Adrenal gland (tissue), 12 donors: ENCODE results near the gene THADA. TPM values are rescaled to one million over a fixed set of nuclear protein-coding genes. Genes with fewer than 3 reads are reported as not detected.
A peak's percentile ranks its signal among the peaks of the same experiment; 100 is the strongest.

Experiments
- DNase-seq, 7 donors: peaks; one replicate each; pipeline ENCODE4 v3.0.0-alpha.2; 2019 to 2020
- H3K27ac ChIP-seq, 5 donors: fragments of 200-600 bp; sonication (generic) in 4 of 5; 1 replicate in 3 of 5; 2 replicates in 2 of 5; pipeline versions ENCODE4 v1.5.1 to v1.8.0; 2016 to 2020; ENCODE audit warnings: mild to moderate bottlenecking in 1 of 5
- H3K27me3 ChIP-seq: fragments of 200-600 bp; 2 replicates; pipeline ENCODE4 v1.8.0; 2021
- H3K36me3 ChIP-seq, 2 donors: fragments of 200-600 bp; replicated peaks in 1 of 2; 1 replicate in 1 of 2; 2 replicates in 1 of 2; pipeline versions ENCODE4 v1.5.1 to v1.8.0; 2018 to 2022
- H3K4me1 ChIP-seq, 2 donors: fragments of 200-600 bp; replicated peaks in 1 of 2; 1 replicate in 1 of 2; 2 replicates in 1 of 2; pipeline versions ENCODE4 v1.5.1 to v1.8.0; 2018 to 2021
- H3K4me3 ChIP-seq, 4 donors: fragments of 200-600 bp; sonication (generic) in 3 of 4; one replicate each; pipeline ENCODE4 v1.5.1; 2016 to 2018
- H3K9me3 ChIP-seq, 3 donors: fragments of 200-600 bp; sonication (generic) in 1 of 3; replicated peaks in 1 of 3; 1 replicate in 2 of 3; 2 replicates in 1 of 3; pipeline versions ENCODE4 v1.5.1 to v1.8.0; 2016 to 2021
- POLR2A ChIP-seq, 2 donors: fragments of 450-650 bp; IDR thresholded peaks; one replicate each; pipeline ENCODE4 v1.6.1; 2017; ENCODE audit warnings: antibody characterized with exemption in 2 of 2, mild to moderate bottlenecking in 2 of 2, moderate library complexity in 1 of 2
- WGBS, 4 donors: extraction: QIAGEN DNeasy Blood & Tissue Kit in 2 of 4; methylation state at CpG; one replicate each; pipeline versions ENCODE4 v1.1.5 to v1.1.7; 2013 to 2017; 5-methylcytosine and 5-hydroxymethylcytosine counted together
- intact Hi-C, 2 donors: fragments of 100-400 bp; cut with DNase I; formaldehyde crosslinking; loops; one replicate each; pipeline versions ENCODE4 v1.14.1 to v1.15.0; 2022 to 2023
- polyA plus RNA-seq, 3 donors: library from polyadenylated mRNA; stranded (reverse); fragments of 200-250 nt in 2 of 3; fragments of 350-450 nt in 1 of 3; fragmentation: Illumina TruSeq in 1 of 3; extraction: RNeasy Lipid Tissue Mini Kit (QIAGEN cat#74804) in 1 of 3; gene quantifications; one replicate each; pipeline ENCODE4 v1.2.3, GENCODE V29; 2013 to 2014
- total RNA-seq, 9 donors: library from RNA; depleted of rRNA in 4 of 9; stranded (reverse); fragments of >200 nt in 4 of 9; fragments of 120-200 nt in 1 of 9; fragmentation: NEBNext Ultra II Directional in 1 of 9; extraction: Animal tissue kit (Norgen Biotek cat#: 25700) in 1 of 9; gene quantifications; one replicate each; pipeline versions ENCODE4 v1.1.0 to v1.2.4, GENCODE V29; 2013 to 2023
- TF ChIP-seq, protein P1 (sequence below), 6 experiments: fragments of 450-650 bp in 4 of 6; fragments of 200-600 bp in 2 of 6; sonication (generic) in 1 of 6; IDR thresholded peaks; 1 replicate in 5 of 6; 2 replicates in 1 of 6; pipeline versions ENCODE4 v1.5.1 to v1.8.0; 2016 to 2021; ENCODE audit warnings: antibody characterized with exemption in 6 of 6, mild to moderate bottlenecking in 2 of 6, moderate library complexity in 1 of 6
- donor health status: healthy with polysubstance abuse.
- donor health status: Bipolar disorder and iron deficiency.
- donor health status: DM: yes; HTN: yes; CAD: no.
- donor health status: DM: no; HTN: no; CAD: no.
- donor health status: DM: no; HTN: no; CAD: no.
- donor health status: DM: yes; HTN: yes; CAD: no.

The THADA gene
- total and polyA plus RNA-seq, 12 donors = 14.1 to 38.4 (median 25.4) TPM

DNA sequence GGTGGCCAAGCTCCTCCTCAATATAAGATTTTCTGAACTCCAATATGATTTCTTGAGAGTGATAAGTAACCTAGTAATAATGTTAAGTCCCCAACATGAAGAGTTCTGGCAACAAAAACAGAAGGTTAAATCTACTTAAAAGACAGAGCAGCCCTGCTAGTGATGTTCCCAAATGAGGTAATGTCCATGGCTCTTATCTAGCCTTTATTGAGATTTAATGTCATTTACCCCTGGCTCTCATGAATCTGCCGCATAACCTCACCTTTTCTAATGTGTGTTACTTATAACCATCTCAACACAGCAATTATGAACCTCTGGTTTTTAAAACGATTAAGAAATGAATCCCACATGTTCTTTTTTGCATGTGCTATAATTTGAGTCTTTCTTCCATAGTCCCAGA is 201.9 kb downstream of the THADA start:
- peaks cover 17 to 30% of the 10 kb centered on the region in 2 donors for H3K4me1 ChIP-seq
- 78 to 85% (median 83%) methylated on average over 2 of the region's 2 CpGs for WGBS, 4 donors
- H3K4me3 ChIP-seq = no peak overlapping the region
- H3K9me3 ChIP-seq = no peaks in the 10 kb centered on the region
- H3K36me3 ChIP-seq = no peaks in the 10 kb centered on the region
- no peaks in the 10 kb centered on the region for H3K27me3 ChIP-seq
- intact Hi-C loops = no loop called here
- H3K27ac ChIP-seq = peak overlapping the region in 1 of 5 donors; percentile 67
- DNase-seq = no peak
- TF ChIP-seq, protein P1, sequence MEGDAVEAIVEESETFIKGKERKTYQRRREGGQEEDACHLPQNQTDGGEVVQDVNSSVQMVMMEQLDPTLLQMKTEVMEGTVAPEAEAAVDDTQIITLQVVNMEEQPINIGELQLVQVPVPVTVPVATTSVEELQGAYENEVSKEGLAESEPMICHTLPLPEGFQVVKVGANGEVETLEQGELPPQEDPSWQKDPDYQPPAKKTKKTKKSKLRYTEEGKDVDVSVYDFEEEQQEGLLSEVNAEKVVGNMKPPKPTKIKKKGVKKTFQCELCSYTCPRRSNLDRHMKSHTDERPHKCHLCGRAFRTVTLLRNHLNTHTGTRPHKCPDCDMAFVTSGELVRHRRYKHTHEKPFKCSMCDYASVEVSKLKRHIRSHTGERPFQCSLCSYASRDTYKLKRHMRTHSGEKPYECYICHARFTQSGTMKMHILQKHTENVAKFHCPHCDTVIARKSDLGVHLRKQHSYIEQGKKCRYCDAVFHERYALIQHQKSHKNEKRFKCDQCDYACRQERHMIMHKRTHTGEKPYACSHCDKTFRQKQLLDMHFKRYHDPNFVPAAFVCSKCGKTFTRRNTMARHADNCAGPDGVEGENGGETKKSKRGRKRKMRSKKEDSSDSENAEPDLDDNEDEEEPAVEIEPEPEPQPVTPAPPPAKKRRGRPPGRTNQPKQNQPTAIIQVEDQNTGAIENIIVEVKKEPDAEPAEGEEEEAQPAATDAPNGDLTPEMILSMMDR (IDR thresholded peaks at IDR 0.05) = no peak
- TF ChIP-seq POLR2A (IDR thresholded peaks at IDR 0.05) = no peak

DNA sequence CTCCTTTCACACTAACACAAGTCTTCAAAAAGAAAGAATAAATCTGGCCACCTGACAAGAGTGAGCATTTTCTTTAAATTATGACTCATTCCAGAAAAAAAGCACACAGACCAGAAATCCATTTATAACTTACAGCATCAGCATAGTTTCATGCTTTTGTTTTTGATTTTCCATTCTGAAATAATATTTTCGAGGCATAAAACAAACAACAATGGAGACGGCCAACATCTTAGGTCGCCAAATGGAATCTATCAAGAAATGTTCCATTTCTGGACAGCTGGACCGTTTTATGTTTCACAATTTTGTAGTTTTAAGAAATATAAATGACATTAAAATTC is 204.0 kb downstream of the THADA start:
- Histone ChIP-seq H3K9me3 (no peaks in the 10 kb centered on the region), H3K27ac (peak overlapping the region in 2 of 5 donors; percentile 35 to 67), H3K36me3 (no peaks in the 10 kb centered on the region), H3K4me1 (peaks cover 10 to 16% of the 10 kb centered on the region in 2 donors), H3K4me3 (no peak overlapping the region), H3K27me3 (no peaks in the 10 kb centered on the region)
- TF ChIP-seq, protein P1 (IDR thresholded peaks at IDR 0.05) = no peak
- no peak for TF ChIP-seq POLR2A (IDR thresholded peaks at IDR 0.05)
- 49 to 59% (median 54%) methylated on average over 4 of the region's 4 CpGs for WGBS, 4 donors
- intact Hi-C loops = no loop called here
- DNase-seq = no peak

DNA sequence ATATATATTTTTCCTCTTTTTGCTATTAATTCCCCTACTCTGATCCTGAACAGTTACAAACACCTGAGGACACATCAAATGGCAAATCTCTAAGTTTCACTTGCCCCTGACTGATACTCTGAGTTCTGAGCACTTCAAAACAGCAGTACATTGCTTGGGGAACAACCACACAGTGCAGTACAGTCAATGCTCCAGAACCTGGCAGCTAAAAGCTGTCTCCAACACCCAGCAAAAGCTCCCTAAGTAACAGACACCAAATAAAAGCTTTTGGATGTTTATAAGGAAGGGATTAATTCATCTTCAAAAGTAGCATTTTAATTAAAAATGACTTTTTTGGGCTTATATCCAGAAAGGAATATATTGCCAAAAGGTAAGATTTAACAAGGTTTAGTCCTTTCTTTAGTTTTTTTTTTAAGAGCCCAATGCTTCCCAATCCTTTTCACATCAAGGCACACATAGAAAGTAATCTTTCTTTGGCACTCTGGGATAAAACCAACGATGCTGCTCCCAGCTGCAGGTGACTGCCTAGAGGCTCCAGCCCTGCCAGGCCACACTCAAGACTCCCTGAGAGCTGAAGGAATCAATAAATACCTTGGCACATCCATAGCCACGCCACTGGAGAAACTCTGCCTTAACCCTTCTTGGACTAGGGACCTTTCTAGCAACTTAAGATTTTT is 204.5 kb downstream of the THADA start:
- Histone ChIP-seq H3K27ac (peak overlapping the region in 2 of 5 donors; percentile 35 to 67), H3K9me3 (no peaks in the 10 kb centered on the region), H3K4me3 (no peak overlapping the region), H3K4me1 (peaks cover 10 to 16% of the 10 kb centered on the region in 2 donors), H3K36me3 (no peaks in the 10 kb centered on the region), H3K27me3 (no peaks in the 10 kb centered on the region)
- intact Hi-C loops = no loop called here
- DNase-seq = no peak
- no peak for TF ChIP-seq POLR2A (IDR thresholded peaks at IDR 0.05)
- TF ChIP-seq, protein P1 (IDR thresholded peaks at IDR 0.05) = no peak
- WGBS, 4 donors = 26 to 57% (median 40%) methylated on average over 2 of the region's 2 CpGs

DNA sequence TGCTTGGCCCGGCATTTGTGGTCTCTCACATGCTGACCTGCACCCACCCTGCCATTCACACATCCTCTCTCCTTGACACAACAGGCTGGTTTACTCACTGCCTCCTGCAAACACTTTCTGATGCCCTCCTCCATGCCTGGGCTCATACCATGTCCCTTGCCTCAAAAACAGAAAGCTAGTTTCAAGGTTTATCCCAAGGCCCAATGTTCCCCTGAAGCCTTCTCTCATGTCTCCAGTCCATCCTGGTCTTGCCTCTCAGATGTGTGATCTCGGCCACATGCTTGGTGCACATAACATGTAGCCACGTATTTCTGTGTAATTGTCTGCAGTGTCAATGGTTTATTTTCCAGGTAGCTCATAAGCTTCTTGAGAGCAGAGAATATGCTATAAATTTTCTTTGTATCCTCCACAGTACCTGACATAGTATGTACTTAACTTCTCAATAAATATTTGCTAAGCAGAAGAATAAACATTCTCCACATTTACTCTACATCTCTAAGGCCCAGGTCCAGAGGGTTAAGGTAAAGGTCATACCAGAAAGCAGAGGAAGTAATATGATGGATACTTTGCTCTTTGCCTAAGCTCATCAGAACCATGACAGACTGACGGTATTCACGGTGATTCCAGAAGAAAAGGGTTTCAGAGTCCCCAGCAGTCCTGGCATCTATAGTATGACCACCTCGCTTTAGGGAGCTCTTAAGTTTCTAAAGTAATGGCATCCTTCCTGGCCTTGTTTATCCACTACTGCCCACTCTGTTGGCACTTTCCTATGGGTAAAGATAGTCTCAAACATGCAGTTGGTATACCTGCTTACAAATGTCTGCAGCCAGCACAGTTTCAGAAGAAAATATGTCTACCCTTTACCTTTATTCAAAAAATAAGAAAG is 206.0 kb downstream of the THADA start:
- intact Hi-C loops = no loop called here
- Histone ChIP-seq H3K27me3 (no peaks in the 10 kb centered on the region), H3K27ac (no peak overlapping the region), H3K4me1 (peaks cover 10 to 16% of the 10 kb centered on the region in 2 donors), H3K9me3 (no peaks in the 10 kb centered on the region), H3K36me3 (no peaks in the 10 kb centered on the region), H3K4me3 (no peak overlapping the region)
- 97 to 99% (median 98%) methylated on average over 6 of the region's 6 CpGs for WGBS, 4 donors
- TF ChIP-seq POLR2A (IDR thresholded peaks at IDR 0.05) = no peak
- TF ChIP-seq, protein P1 (IDR thresholded peaks at IDR 0.05) = no peak
- DNase-seq = no peak
